Endothelial cell of umbilical vein (primary cell): ENCODE measurements around the gene ISM2. TPM values are rescaled to one million over a fixed set of nuclear protein-coding genes. Genes with fewer than 3 reads are reported as not detected.

Experiments used
- BruUV-seq: library from RNA; stranded (reverse); fragments of 400-500 nt; replicated peaks from 2 replicates; lab custom pipeline; 2021; lab: Mats Ljungman, UMichigan
- CTCF ChIA-PET: fragments of 300-600, 350-600 bp; sonication (Branson Sonifier 250); formaldehyde crosslinking; loops from one replicate; lab custom pipeline; 2021; ENCODE audit warnings: antibody characterized with exemption, inconsistent platforms; lab: Charles Lee
- POLR2A ChIA-PET: fragments of 300-600, 350-600 bp; sonication (Branson Sonifier 250); formaldehyde crosslinking; loops from one replicate; lab custom pipeline; 2021; ENCODE audit warnings: antibody characterized with exemption, inconsistent platforms; lab: Charles Lee
- DNase-seq: peaks from one replicate; pipeline ENCODE4 v3.0.0-alpha.2; 2011; ENCODE audit warnings: low read depth, low spot score
- FAIRE-seq: peaks from 2 replicates; lab custom pipeline; 2011; peaks lifted over from hg19 to GRCh38; lab: Jason Lieb, UNC
- H2AFZ ChIP-seq: 2 replicates; pipeline ENCODE4 v1.6.0; 2012; ENCODE audit warnings: low read depth, low read length, control low read depth, inconsistent platforms
- H3K27ac ChIP-seq: 2 replicates; pipeline ENCODE4 v1.5.1; 2011; ENCODE audit warnings: low read depth, mild to moderate bottlenecking, control low read depth, low read length, moderate library complexity; ENCODE audit not compliant: insufficient read depth
- H3K27me3 ChIP-seq, 2 experiments: 2 replicates each; pipeline versions ENCODE4 v1.6.0 to v1.6.1; 2011; ENCODE audit warnings: low read length in 2 of 2, mixed read lengths in 1 of 2; ENCODE audit not compliant: control insufficient read depth in 2 of 2, insufficient read depth in 2 of 2
- H3K36me3 ChIP-seq, 2 experiments: 2 replicates in 1 of 2; 3 replicates in 1 of 2; pipeline ENCODE4 v1.5.1; 2011; ENCODE audit warnings: low read length in 2 of 2, mild to moderate bottlenecking in 1 of 2, moderate library complexity in 1 of 2; ENCODE audit not compliant: control insufficient read depth in 2 of 2, insufficient read depth in 2 of 2; ENCODE audit errors: extremely low read depth in 1 of 2
- H3K4me1 ChIP-seq: 3 replicates; pipeline ENCODE4 v1.5.1; 2011; ENCODE audit warnings: mild to moderate bottlenecking, low read length; ENCODE audit not compliant: control insufficient read depth, insufficient read depth; ENCODE audit errors: extremely low read depth
- H3K4me2 ChIP-seq: 2 replicates; pipeline ENCODE4 v1.6.1; 2011; ENCODE audit warnings: low read length, control low read depth, mixed read lengths; ENCODE audit not compliant: insufficient read depth
- H3K4me3 ChIP-seq, 3 experiments: fragments of 200-600 bp in 1 of 3; sonication (generic), shearing (Covaris generic) in 1 of 3; replicated peaks in 1 of 3; 2 replicates each; pipeline ENCODE4 v1.5.1; 2011 to 2016; ENCODE audit warnings: control low read depth in 3 of 3, low read length in 3 of 3, mild to moderate bottlenecking in 2 of 3, inconsistent platforms in 1 of 3, low read depth in 1 of 3, moderate library complexity in 1 of 3; ENCODE audit not compliant: insufficient read depth in 1 of 3
- H3K79me2 ChIP-seq: 2 replicates; pipeline ENCODE4 v1.6.0; 2012; ENCODE audit warnings: low read length, inconsistent platforms; ENCODE audit not compliant: control insufficient read depth, insufficient read depth
- H3K9ac ChIP-seq: replicated peaks from 2 replicates; pipeline ENCODE3; 2011; ENCODE audit warnings: low read length, control low read depth; ENCODE audit not compliant: insufficient read depth; ENCODE audit errors: extremely low read depth
- H3K9me1 ChIP-seq: replicated peaks from 3 replicates; pipeline ENCODE4 v1.6.0; 2011; ENCODE audit warnings: mild to moderate bottlenecking, low read length; ENCODE audit not compliant: control insufficient read depth, insufficient read depth; ENCODE audit errors: extremely low read depth
- H3K9me3 ChIP-seq: replicated peaks from 2 replicates; pipeline ENCODE4 v1.5.1; 2012; ENCODE audit warnings: low read length, inconsistent platforms; ENCODE audit not compliant: control insufficient read depth, insufficient read depth
- H4K20me1 ChIP-seq: replicated peaks from 2 replicates; pipeline ENCODE3; 2011; ENCODE audit warnings: mild to moderate bottlenecking, low read length; ENCODE audit not compliant: control insufficient read depth, insufficient read depth; ENCODE audit errors: extremely low read depth
- EZH2 ChIP-seq: IDR thresholded peaks from 2 replicates; pipeline ENCODE4 v1.6.1; 2012; ENCODE audit warnings: borderline replicate concordance, low read depth, mild to moderate bottlenecking, moderate library complexity, low read length, inconsistent platforms; ENCODE audit not compliant: severe bottlenecking
- FOS ChIP-seq: IDR thresholded peaks from 2 replicates; pipeline ENCODE4 v1.6.1; 2011; ENCODE audit warnings: mild to moderate bottlenecking, low read length, moderate library complexity, borderline replicate concordance; ENCODE audit not compliant: insufficient read depth
- JUN ChIP-seq: IDR thresholded peaks from 2 replicates; pipeline ENCODE4 v1.6.1; 2011; ENCODE audit warnings: borderline replicate concordance, low read depth; ENCODE audit not compliant: insufficient read length, insufficient read depth
- MAX ChIP-seq: IDR thresholded peaks from 2 replicates; pipeline ENCODE4 v1.6.1; 2011; ENCODE audit not compliant: insufficient read depth, insufficient read length
- MYC ChIP-seq: IDR thresholded peaks from one replicate; pipeline ENCODE4 v1.6.1; 2011; ENCODE audit warnings: mild to moderate bottlenecking, low read depth, low read length
- POLR2AphosphoS5 ChIP-seq: IDR thresholded peaks from 2 replicates; pipeline ENCODE4 v1.6.1; 2012; ENCODE audit warnings: low read depth, mild to moderate bottlenecking, control low read depth, low read length, moderate library complexity; ENCODE audit not compliant: insufficient read depth
- dilution Hi-C: fragments of 300-500 bp; cut with MboI; formaldehyde crosslinking; loops from one replicate; pipeline ENCODE4 v1.15.0; 2019; ENCODE audit warnings: low sequenced_read_pairs; ENCODE audit not compliant: extremely low pct_ligation_motif_present
- intact Hi-C: fragments of 100-400 bp; cut with micrococcal nuclease; formaldehyde crosslinking; loops from one replicate; pipeline ENCODE4 v1.10.0; 2022
- polyA plus RNA-seq, 4 experiments: library from polyadenylated mRNA; depleted of rRNA in 3 of 4; stranded (reverse) in 3 of 4; unstranded in 1 of 4; fragments of >200 nt; gene quantifications; 2 replicates each; pipeline versions ENCODE4 v1.2.1 to v1.2.3, GENCODE V29; 2011 to 2012; ENCODE audit warnings: missing spikeins in 1 of 4
- total RNA-seq: library from RNA; stranded (reverse); gene quantifications from 2 replicates; pipeline ENCODE4 v1.2.3, GENCODE V29; 2021

Gene ISM2
- total and polyA plus RNA-seq, 2 donors (not counting 3 experiments of a cell fraction or from before 2014, with no cell fraction given) = not detected

DNA sequence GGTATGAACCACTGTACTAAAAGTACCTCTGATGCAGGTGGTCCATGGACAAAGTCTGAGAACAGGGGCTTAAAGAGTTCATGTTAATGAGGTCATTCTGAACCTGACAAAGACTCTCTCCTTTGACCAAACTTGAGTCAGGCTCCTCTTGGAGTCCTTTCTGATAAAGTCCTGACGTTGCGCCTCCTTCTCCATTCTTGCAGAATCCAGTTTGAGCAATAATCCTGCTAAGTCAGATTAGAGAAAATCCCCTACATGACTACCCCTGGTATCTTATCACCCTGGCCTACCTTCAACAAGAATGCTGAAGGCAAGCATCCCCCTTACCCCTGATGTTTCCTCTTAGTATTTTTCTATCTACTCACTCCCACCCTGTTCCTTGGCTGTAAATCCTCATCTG lies 46.0 kb upstream of the ISM2 start:
- Histone ChIP-seq H3K79me2 (peaks cover 8% of the 10 kb centered on the region), H3K4me3 (no peak overlapping the region), H3K4me1 (peaks cover 26% of the 10 kb centered on the region), H3K4me2 (no peak overlapping the region), H3K9ac (no peak overlapping the region), H2AFZ (no peak overlapping the region), H3K9me3 (no peaks in the 10 kb centered on the region), H4K20me1 (no peaks in the 10 kb centered on the region), H3K36me3 (peaks cover 7 to 15% of the 10 kb centered on the region in 2 experiments), H3K9me1 (no peaks in the 10 kb centered on the region), H3K27ac (no peak overlapping the region), H3K27me3 (no peaks in the 10 kb centered on the region)
- CTCF ChIA-PET = no interaction called here
- FAIRE-seq = no peak
- intact Hi-C loops (no loop called here), dilution Hi-C loops (no loop called here)
- BruUV-seq = no TSS peak
- POLR2A ChIA-PET = no interaction called here
- no peak for DNase-seq
- TF ChIP-seq MAX (no peak), MYC (no peak), FOS (no peak), EZH2 (no peak), POLR2AphosphoS5 (no peak)

GRCh38 chr14:77543637-77544334 lies 45.2 kb upstream of the ISM2 start:
- peaks cover 9% of the 10 kb centered on the region for H3K79me2 ChIP-seq
- H3K4me2 ChIP-seq = no peak overlapping the region
- ChIA-PET CTCF (interaction anchor here (1.7 to 2.8 kb wide), 2 partner anchors 7 to 84 kb away, joined by 10 to 25 read pairs; no protein-coding TSS in a partner anchor), POLR2A (no interaction called here)
- DNase-seq (no peak), FAIRE-seq (no peak)
- H3K4me3 ChIP-seq = no peak overlapping the region
- H3K27me3 ChIP-seq = no peaks in the 10 kb centered on the region
- no peaks in the 10 kb centered on the region for H4K20me1 ChIP-seq
- H3K36me3 ChIP-seq = peaks cover 5 to 8% of the 10 kb centered on the region in 2 experiments
- peaks cover 26% of the 10 kb centered on the region for H3K4me1 ChIP-seq
- no peak overlapping the region for H2AFZ ChIP-seq
- intact Hi-C loops = loop anchor here (2.0 kb wide), 2 partner anchors 85 to 223 kb away; partner anchors contain the start of genes AHSA1, GSTZ1 and POMT2
- BruUV-seq = no TSS peak
- dilution Hi-C loops = no loop called here
- TF ChIP-seq EZH2 = no peak
- TF ChIP-seq FOS = no peak
- no peak for TF ChIP-seq MYC
- no peak for TF ChIP-seq JUN
- H3K9me1 ChIP-seq = no peaks in the 10 kb centered on the region
- peak overlapping the region; percentile 61 for H3K9ac ChIP-seq
- no peaks in the 10 kb centered on the region for H3K9me3 ChIP-seq
- peak overlapping the region; percentile 79 for H3K27ac ChIP-seq
